Measurements from ENCODE around the gene LPP.

The LPP gene

GRCh38 chr3:188841906-188842305 lies 687.9 kb downstream of the LPP start:
- no peak for TF ChIP-seq CTCF (conservative IDR thresholded peaks at IDR 0.05; ENCODE audit: low read depth)
- no peak overlapping the region for H3K27ac ChIP-seq
- no peak for DNase-seq (ENCODE audit: low spot score)
- ChIA-PET POLR2A (ENCODE audit: low non-redundant PET) (no interaction called here), CTCF (interaction anchor here (0.6 kb wide), 1 partner anchor 897 kb away, joined by 4 read pairs; no protein-coding TSS in a partner anchor)

- no peak for TF ChIP-seq CTCF (conservative IDR thresholded peaks at IDR 0.05; ENCODE audit: low read depth)
- CTCF ChIA-PET: no interaction called here
- no peak for DNase-seq (ENCODE audit: low spot score)
- POLR2A ChIA-PET (ENCODE audit: low non-redundant PET): no interaction called here
- H3K27ac ChIP-seq: no peak overlapping the region
Observed at GRCh38 chr3:188842639-188843038, 688.7 kb downstream of the LPP start.

- no peak overlapping the region for H3K27ac ChIP-seq
- DNase-seq (ENCODE audit: low spot score): no peak
- ChIA-PET CTCF (no interaction called here), POLR2A (ENCODE audit: low non-redundant PET) (no interaction called here)
- no peak for TF ChIP-seq CTCF (conservative IDR thresholded peaks at IDR 0.05; ENCODE audit: low read depth)
Observed at GRCh38 chr3:188844096-188844495, 690.1 kb downstream of the LPP start.

- DNase-seq (ENCODE audit: low spot score): no peak
- CTCF ChIA-PET: no interaction called here
- POLR2A ChIA-PET (ENCODE audit: low non-redundant PET): interaction anchor here (0.6 kb wide), 1 partner anchor 85 kb away, joined by 3 read pairs; no protein-coding TSS in a partner anchor
- TF ChIP-seq CTCF (conservative IDR thresholded peaks at IDR 0.05; ENCODE audit: low read depth): no peak
- no peak overlapping the region for H3K27ac ChIP-seq
Observed at GRCh38 chr3:188845514-188845913, 691.6 kb downstream of the LPP start.

- POLR2A ChIA-PET (ENCODE audit: low non-redundant PET): no interaction called here
- CTCF ChIA-PET: interaction anchor here (0.6 kb wide), 1 partner anchor 310 kb away, joined by 4 read pairs; no protein-coding TSS in a partner anchor
- H3K27ac ChIP-seq: no peak overlapping the region
- no peak for TF ChIP-seq CTCF (conservative IDR thresholded peaks at IDR 0.05; ENCODE audit: low read depth)
- no peak for DNase-seq (ENCODE audit: low spot score)
Observed at GRCh38 chr3:188848947-188849346, 695.0 kb downstream of the LPP start.

GRCh38 chr3:188853856-188854771 lies 700.2 kb downstream of the LPP start:
- TF ChIP-seq CTCF (conservative IDR thresholded peaks at IDR 0.05; ENCODE audit: low read depth): no peak
- DNase-seq (ENCODE audit: low spot score): peak; percentile 25
- no peak overlapping the region for H3K27ac ChIP-seq
- ChIA-PET CTCF (interaction anchor here (0.5 to 1.2 kb wide), 3 partner anchors 211 to 1113 kb away, joined by 3 to 8 read pairs (median 4); no protein-coding TSS in a partner anchor), POLR2A (ENCODE audit: low non-redundant PET) (no interaction called here)
